Stimulated activated CD4-positive, alpha-beta T cell treated with anti-CD3 and anti-CD28 coated beads, Interleukin-4, amount 100 ng/mL, for 4 hours (primary cell): Measurements from ENCODE around the gene BAZ2B.
"Not testable (repeated sequence)": the region's sequence is repeated elsewhere in the genome, so short reads cannot be mapped to it uniquely, and the experiment has no call there.

Source experiments
- DNase-seq, 2 experiments: peaks; one replicate each; pipeline ENCODE4 v3.0.0-alpha.2; 2020

BAZ2B gene, protein sequence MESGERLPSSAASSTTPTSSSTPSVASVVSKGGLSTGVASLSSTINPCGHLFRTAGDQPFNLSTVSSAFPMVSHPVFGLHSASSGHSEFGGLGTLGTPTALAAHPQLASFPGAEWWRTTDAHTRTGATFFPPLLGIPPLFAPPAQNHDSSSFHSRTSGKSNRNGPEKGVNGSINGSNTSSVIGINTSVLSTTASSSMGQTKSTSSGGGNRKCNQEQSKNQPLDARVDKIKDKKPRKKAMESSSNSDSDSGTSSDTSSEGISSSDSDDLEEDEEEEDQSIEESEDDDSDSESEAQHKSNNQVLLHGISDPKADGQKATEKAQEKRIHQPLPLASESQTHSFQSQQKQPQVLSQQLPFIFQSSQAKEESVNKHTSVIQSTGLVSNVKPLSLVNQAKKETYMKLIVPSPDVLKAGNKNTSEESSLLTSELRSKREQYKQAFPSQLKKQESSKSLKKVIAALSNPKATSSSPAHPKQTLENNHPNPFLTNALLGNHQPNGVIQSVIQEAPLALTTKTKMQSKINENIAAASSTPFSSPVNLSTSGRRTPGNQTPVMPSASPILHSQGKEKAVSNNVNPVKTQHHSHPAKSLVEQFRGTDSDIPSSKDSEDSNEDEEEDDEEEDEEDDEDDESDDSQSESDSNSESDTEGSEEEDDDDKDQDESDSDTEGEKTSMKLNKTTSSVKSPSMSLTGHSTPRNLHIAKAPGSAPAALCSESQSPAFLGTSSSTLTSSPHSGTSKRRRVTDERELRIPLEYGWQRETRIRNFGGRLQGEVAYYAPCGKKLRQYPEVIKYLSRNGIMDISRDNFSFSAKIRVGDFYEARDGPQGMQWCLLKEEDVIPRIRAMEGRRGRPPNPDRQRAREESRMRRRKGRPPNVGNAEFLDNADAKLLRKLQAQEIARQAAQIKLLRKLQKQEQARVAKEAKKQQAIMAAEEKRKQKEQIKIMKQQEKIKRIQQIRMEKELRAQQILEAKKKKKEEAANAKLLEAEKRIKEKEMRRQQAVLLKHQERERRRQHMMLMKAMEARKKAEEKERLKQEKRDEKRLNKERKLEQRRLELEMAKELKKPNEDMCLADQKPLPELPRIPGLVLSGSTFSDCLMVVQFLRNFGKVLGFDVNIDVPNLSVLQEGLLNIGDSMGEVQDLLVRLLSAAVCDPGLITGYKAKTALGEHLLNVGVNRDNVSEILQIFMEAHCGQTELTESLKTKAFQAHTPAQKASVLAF (N-terminal part only)

DNA sequence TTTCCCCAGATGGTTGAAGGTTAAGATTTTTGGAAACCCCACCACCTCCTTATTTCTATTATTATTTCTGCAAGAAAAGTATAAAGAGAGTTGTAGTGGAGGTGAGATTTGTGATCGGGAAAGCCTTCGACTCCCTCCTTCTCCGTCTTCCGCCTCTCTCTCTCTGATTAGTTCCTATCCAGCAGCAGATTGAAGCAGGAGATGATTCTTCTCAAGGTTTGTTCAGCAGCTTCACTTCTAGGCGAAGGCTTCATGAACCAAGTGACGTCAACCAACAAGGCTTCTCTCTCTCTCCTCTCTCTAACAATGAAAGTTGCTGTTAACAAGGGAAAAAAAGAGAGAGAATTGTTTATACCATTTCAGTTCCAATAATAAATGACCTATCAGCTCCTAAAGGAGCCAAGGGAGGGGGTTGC is at the start of gene BAZ2B:
TSS of gene BAZ2B (minus strand) at position 263 of the 416 bp plus-strand sequence. CDS start 137,829 bp downstream, outside the sequence.
- no peak for DNase-seq

DNA sequence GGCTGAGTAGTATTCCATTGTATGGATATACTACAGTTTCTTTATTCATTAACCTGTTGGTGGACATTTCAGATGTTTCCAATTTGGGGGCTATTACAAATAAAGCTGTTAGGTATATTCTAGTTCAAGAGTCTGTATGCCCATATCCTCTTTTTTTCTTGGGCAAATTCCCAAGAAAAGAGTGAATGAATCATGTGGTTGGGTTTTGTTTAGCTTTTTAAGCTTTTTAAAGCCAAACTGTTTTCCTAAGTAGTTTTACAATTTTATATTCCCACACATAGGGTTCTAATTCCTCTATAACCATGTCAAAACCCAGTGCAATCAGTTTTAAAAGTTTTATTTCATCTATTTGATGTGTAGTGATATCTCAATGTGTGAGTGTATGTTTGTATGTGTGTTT is 44.9 kb upstream of the BAZ2B start:
- no peak for DNase-seq

DNA sequence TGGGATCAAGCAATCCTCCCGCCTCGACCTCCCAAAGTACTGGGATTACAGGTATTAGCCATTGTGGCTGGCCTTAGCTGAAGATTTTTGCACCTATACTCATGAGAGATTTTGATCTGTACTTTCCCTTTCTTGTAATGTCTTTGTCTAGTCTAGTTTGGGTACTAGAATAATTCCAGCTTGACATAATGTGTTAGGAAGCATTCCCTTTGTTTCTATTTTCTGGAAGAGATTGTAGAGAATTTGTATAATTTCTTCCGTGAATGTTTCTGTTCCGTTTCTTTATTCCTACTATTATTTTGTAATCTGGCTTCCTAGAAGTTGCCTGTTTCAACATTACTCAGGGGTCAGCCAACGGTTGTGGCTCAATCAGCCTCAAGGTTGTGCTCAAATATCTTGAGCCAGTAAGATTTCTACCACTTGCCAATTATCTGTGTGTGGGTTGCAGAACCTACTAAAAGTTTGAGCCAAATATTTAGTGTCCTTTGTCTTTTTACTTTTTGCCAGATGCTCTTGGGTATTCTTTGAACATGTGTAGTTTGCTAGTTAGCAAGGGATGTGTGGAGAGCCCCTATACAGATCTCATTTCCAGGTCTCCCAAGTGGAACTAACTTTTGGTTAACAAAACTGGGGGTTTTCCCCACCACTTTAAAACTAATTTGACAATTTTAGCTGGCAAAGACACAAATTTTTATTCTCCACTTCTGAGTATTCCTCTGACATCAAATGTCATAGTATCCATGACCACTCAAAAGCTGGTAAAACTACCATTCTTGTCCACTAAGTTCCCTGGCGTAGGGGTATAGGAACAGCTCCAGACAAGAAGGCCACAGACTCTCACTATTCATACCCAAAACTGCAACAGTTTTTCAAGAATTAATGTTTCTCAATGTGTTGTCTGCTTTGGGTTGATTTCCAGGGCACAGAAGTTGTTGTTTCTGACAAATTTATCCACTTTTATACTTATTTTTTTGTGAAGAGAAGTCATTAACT is 42.8 kb upstream of the BAZ2B start:
- DNase-seq, result no peak

DNA sequence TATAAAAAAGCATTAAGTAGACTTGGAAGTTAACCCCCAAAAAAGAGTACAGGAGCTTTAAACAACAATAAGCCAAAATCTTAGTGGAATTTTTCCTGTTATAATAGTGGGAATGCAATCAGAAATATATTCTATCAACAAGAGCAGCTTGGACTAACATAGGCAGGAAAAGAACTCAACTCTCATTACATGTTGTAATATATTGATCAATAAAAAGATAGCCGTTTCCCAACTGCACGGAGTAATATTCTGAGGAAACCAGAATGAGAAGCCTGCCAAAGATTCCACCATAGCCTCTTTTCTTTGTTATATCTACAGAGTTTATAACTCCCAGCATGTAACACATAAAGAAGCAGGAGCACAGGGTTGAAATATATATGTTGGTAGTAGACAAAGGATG is 37.6 kb upstream of the BAZ2B start:
- DNase-seq, result no peak

DNA sequence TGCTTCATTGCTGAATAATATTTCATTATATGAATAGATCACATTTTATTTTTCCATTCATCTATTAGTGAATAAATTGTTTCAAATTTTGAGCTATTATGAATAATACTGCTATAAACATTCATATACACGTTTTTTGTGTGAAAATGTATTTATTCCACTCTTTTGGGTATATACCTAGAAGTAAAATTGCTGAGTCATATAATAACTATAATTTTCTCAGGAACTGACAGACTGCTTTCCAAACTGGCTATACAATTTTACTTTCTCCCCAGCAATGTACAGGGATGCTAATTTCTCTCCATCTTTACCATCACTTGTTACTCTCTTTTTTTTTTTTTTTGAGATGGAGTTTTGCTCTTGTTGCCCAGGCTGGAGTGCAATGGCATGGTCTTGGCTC is 35.5 kb upstream of the BAZ2B start:
- no peak for DNase-seq

DNA sequence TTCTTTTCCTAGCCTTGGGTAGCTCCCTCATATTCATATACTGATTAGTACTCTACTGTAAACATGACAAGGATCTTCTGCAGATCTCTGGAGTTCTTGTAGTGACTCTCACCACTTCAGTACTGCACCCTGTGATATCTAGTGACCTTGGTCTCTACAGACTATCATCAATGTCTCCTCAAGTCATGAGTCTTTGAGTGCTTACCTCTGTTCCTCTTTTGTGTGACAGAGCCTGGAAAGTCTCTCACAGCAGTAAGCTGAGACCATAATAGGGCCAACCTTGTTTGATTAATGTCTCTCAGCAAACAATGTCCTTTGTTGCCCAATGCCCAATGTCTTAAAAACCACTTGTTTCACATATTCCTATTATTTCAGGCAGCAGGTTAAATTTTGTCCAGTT is 34.2 kb upstream of the BAZ2B start:
- no peak for DNase-seq

DNA sequence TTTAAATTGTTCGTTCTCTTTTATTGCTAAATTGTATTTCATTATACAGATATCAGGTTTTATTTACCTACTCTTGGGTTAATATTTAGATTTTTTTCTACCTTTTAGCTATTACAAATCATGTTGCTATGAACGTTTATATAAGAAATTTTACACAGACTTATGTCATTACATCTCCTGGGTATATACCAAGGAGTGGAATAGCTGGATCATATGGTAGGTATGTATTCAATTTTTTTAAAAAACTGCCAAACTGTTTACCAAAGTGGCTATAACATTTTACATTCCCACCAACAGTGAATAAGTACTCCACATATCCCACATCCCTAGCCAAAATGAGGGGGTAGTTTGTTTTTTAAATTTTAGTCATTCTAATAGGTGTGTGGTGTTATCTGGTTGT is 32.3 kb upstream of the BAZ2B start:
- DNase-seq, result no peak

DNA sequence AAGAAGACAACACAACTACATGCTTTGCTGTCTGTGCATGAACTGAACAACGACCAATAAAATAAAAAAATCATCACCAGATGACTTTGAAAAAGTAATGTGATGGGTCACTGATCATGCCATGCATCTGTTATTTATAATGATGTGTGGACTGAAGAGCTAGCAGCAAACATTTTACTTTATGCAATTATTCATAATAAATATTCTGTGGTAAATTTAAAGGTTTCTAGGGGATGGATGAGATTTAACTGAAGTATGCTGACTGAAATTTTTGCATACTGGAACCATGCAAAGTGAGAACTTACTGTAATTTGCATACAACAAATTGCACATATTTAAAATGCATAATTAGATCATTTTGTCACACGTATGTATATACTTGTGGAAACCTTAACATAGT is 31.3 kb upstream of the BAZ2B start:
- DNase-seq, result no peak

DNA sequence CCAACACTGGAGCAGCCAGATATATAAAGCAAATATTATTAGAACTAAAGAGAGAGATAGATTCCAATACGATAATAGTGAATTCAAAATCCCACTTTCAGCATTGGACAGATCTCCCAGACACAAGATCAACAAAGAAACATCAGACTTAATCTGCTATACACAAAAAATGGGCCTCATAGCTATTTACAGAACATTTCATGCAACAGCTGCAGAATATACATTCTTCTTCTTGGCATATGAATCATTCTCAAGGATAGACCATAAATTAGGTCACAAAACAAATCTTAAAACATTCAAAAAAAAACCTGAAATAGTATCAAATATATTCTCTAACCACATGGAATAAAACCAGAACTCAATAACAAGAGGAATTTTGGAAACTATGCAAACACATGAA is 23.8 kb upstream of the BAZ2B start:
- DNase-seq, result no peak

DNA sequence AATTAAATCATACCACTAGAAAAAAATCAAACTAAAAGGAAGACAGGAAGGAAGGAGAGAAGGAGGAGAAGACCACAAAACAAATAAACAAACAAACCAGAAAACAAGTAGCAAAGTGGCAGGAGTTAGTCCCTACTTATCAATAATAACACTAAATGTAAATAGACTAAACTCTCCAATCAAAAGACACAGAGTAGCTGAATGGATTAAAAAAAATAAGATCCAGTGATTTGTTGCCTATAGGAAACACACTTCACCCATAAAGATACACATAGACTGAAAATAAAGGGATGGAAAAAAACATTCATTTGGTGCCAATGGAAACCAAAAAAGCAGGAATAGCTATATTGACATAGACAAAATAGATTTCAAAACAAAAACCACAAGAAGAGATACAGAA is 23.4 kb upstream of the BAZ2B start:
- no peak for DNase-seq

DNA sequence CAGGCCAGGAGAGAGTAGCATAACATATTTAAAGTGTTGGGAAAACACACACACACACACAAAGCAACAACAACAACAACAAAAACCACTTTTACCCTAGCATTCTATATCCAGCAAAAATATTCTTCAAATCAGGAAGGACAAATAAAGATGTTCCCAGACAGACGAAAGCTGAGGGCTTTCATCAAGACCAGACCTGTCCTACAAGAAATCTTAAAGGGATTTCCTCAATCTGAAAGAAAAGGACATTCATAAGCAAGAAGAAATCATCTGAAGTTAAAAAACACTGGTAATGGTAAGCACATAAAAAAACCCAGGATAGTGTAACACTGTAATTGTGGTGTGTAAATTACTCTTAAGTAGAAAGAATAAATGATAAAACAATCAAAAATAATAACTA is 22.7 kb upstream of the BAZ2B start:
- no peak for DNase-seq

DNA sequence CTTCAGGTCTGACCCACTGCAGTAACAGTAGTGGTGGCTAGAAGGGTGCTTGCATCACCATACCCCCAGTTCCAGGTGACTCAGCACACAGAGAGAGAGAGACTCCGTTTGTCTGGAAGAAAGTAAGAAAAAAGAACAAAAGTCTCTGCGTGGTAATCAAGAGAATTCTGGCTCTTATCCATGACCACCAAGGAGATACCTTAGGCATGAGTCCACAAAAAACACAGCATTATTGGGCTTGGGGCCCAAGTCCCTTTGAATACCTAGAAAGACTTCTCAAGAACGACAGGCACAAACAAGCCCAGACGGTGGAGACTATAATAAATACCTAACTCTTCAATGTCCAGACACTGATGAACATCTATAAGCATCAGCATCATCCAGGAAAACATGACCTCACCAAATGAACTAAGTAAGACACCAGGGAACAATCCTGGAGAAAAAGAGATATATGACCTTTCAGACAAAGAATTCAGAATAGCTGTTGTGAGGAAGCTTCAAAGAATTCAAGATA is 21.7 kb upstream of the BAZ2B start:
- no peak for DNase-seq

DNA sequence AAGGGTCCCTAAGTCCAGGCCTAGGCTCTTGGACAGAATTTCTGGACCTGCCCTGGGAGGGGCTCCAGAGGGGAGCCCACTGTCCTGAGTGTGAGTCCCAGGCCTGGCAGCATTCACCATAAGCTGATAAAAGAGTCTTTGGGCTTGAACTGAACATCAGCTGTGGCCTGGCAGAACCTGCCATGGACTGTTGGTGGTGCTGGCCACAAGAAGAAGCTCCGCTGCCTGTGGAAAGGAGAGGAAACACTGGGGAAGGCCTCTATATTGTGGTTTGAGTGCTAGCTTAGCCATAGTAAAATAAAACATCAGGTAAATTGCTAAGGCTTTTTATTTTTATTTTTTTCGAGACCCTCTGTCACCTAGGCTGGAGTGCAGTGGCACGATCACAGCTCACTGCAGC is 20.9 kb upstream of the BAZ2B start:
- DNase-seq, result no peak

DNA sequence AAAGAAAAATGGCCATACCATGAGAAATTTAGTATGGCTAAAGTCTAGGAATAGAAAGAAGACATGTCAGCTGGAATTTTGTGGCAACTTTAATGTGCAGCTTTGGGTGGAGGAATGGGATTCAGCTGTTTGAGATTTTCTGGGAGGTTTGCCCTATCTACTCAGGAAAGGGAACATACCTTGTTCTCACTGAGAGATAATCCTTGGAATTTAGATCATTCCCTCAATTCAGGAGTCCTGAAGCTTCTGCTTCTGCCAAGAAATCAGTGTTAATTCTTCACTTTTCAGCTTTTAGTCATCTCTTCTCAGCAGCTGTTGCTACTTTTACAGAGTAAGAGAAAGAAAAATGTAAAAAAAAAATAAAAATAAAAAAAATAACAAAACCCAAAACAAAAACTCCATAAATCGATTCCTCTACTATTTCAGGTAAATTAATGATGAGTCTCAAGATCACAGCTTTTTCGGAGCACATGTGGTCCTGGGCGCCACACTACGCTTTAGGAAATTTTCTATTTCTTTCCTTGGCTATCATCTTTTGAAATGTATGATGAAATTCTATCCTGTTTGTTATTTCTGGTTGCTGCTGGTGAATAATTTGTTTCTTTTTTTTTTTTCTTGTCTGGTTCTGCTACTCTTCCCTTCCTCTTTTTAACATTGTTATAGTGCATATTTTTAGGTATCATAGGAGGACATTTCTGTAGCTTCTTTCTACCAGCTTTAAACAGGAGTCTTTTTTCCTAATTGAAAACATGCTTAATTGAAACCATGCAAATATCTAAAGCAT is 18.9 kb upstream of the BAZ2B start:
- no peak for DNase-seq

DNA sequence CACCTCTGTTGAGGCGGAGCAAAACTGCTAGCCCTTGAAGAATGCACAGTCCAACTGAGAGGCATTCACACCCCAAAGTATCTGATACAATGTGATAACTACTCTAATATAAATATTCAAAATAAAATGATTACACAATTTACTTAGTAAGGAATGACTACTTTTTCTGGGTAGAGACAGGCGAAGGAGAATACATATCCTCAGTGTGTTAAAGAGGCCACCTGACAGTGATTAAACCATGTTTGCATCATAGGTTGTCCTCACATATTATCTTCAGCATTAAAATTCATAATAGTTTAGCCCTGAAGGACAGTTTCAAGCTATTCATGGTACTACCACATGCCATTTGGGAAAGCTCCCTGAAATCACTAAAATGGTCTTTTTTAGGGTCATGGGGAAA is 16.9 kb upstream of the BAZ2B start:
- no peak for DNase-seq

DNA sequence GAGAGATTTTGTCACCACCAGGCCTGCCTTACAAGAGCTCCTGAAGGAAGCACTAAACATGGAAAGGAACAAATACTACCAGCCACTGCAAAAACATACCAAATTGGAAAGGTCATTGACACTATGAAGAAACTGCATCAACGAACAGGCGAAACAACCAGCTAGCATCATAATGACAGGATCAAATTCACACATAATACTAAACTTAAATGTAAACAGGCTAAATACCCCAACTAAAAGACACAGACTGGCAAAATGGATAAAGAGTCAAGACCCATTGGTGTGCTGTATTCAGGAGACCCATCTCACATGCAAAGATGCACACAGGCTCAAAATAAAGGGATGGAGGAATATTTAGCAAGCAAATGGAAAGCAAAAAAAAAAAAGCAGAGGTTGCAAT is 9.3 kb upstream of the BAZ2B start:
- not testable (repeated sequence) for DNase-seq

DNA sequence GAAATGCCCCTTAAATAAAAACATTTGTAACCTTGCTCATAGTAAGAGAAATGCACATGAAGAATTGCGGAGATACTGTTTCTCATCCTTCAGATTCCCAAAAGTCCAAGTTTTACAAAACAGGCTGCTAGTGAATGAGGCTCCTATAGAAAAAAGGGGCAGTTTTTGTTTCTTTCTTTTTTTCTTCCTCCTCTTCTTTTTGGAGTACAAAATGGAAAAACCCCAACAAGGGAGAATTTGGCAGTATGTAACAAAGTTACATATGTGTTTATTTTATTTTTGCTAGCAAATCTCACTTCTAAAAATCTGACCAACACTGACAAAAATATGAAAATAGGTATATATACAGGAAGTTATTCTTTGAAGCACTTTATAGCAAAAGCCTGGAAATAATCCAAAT is 7.1 kb upstream of the BAZ2B start:
- DNase-seq, result no peak

DNA sequence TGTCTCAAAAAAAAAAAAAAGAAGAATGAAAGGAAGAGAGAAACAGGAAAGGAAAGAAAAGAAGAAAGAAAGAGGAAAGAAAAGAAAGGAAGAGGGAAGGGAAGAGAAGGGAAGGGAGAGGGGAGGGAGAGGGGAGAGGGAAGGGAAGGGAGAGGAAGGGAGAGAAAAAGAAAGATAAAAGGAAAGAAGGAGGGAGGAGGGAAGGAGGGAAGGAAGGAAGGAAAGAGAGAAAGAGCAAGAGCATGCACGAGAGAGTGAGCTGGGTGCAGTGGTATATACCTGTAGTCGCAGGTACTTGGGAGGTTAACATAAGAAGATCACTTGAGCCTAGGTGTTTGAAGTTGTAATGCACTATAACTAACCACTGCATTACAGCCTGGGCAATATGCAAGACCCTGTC is 6.6 kb upstream of the BAZ2B start:
- no peak for DNase-seq

DNA sequence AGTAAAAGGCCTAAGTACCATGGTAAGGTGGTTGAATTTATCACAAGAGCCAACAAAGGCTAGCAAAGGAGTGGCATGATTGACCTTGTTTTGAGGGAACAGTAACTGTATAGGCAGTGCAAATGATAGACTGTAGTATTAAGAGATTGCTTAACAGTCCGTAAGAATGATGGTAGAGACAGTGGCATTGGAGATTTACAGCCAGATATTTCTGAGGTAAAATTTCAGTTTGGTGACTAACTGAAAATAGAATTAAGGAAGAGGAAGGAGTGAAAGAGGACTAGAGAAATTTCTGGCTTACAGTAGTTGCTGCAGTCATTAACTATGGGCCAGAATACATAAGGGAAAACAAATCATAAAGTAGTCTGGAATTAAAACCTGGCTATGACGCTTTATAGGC is 4.4 kb upstream of the BAZ2B start:
- DNase-seq, result no peak

DNA sequence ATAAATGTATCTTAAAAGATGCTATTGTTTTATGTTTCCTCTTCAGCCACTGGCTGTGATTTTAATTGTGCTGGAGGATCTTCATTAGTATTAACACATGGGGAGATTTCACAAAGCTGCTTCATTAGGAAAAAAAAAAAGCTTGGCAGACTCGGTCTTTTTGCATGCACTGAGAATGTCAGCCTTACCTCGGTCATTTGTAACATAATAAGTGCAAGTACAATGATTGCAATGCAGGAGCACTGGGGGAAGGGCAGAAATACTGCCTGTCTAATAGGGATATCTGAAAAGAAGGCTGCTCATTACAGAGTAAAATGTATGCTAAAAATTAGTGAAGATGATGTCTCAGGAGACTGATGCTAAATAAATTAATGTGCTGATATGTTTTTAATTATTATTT is 1.3 kb upstream of the BAZ2B start:
- no peak for DNase-seq

DNA sequence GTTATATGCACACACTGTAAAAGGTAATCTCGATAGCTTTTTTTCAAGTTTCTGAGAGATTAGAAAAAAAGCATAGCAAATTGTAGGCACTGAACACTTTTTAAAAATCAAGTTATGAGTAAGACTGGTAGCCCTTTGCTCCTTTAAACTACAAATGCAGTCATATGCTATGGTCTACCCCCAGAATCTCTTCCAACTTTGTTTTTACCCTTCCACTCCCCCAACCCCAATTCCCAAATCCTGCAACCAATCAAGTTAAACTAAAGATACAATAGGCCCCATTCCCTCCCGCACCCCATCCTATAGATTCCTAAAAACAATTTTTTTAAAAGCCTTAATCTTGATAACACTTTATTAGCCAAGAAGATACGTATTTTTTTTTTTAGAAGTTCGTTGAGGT is 752 bp upstream of the BAZ2B start:
- no peak for DNase-seq
